ENCODE data around the gene SDK2.

SDK2 gene

GRCh38 chr17:73325527-73325842 is 318.8 kb downstream of the SDK2 start:
- TF ChIP-seq ZNF549 (tag by site-specific recombination; IDR thresholded peaks at IDR 0.05) (no peak), OVOL3 (tag by site-specific recombination; IDR thresholded peaks at IDR 0.05) (no peak), SALL2 (tag by site-specific recombination; IDR thresholded peaks at IDR 0.05; ENCODE audit: borderline replicate concordance) (no peak)
- Histone ChIP-seq H3K27ac (ENCODE audit: extremely low read depth, low read depth, low read length) (no peak overlapping the region), H3K4me3 (ENCODE audit: low read depth, low read length) (no peak overlapping the region), H3K4me1 (ENCODE audit: control insufficient read depth, insufficient read depth, low read length) (no peaks in the 10 kb centered on the region), H3K36me3 (ENCODE audit: control insufficient read depth in 2 of 2, insufficient read depth in 1 of 2, low read length in 2 of 2) (no peaks in the 10 kb centered on the region), H3K9me3 (ENCODE audit: control insufficient read depth, insufficient read depth, low read depth, low read length) (no peaks in the 10 kb centered on the region)
- ChIA-PET CTCF (no interaction called here), POLR2A (interaction anchor here (0.5 kb wide), 1 partner anchor 165 kb away, joined by 3 read pairs; no protein-coding TSS in a partner anchor)

GRCh38 chr17:73324711-73325526 is 319.3 kb downstream of the SDK2 start:
- no peaks in the 10 kb centered on the region for H3K9me3 ChIP-seq (ENCODE audit: control insufficient read depth, insufficient read depth, low read depth, low read length)
- ChIA-PET POLR2A (interaction anchor here (0.5 kb wide), 1 partner anchor 165 kb away, joined by 3 read pairs; no protein-coding TSS in a partner anchor), CTCF (no interaction called here)
- no peaks in the 10 kb centered on the region for H3K4me1 ChIP-seq (ENCODE audit: control insufficient read depth, insufficient read depth, low read length)
- H3K36me3 ChIP-seq (ENCODE audit: control insufficient read depth in 2 of 2, insufficient read depth in 1 of 2, low read length in 2 of 2), result no peaks in the 10 kb centered on the region
- H3K4me3 ChIP-seq (ENCODE audit: low read depth, low read length), result no peak overlapping the region
- no peak overlapping the region for H3K27ac ChIP-seq (ENCODE audit: extremely low read depth, low read depth, low read length)
- TF ChIP-seq, protein P1, sequence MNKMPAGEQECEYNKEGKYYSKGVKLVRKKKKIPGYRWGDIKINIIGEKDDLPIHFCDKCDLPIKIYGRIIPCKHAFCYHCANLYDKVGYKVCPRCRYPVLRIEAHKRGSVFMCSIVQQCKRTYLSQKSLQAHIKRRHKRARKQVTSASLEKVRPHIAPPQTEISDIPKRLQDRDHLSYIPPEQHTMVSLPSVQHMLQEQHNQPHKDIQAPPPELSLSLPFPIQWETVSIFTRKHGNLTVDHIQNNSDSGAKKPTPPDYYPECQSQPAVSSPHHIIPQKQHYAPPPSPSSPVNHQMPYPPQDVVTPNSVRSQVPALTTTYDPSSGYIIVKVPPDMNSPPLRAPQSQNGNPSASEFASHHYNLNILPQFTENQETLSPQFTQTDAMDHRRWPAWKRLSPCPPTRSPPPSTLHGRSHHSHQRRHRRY (tag by site-specific recombination; IDR thresholded peaks at IDR 0.05), result no peak
- TF ChIP-seq ZNF777 (tag by site-specific recombination; IDR thresholded peaks at IDR 0.05; ENCODE audit: borderline replicate concordance) (no peak), ZNF354C (tag by site-specific recombination; IDR thresholded peaks at IDR 0.05; ENCODE audit: borderline replicate concordance, low read depth) (no peak), ZNF555 (tag by site-specific recombination; conservative IDR thresholded peaks at IDR 0.05) (no peak), HIC1 (tag by site-specific recombination; IDR thresholded peaks at IDR 0.05) (no peak), ZSCAN16 (tag by site-specific recombination; IDR thresholded peaks at IDR 0.05) (no peak), GLIS2 (tag by site-specific recombination; IDR thresholded peaks at IDR 0.05) (no peak), ZNF843 (tag by site-specific recombination; IDR thresholded peaks at IDR 0.05) (no peak), ZNF768 (tag by site-specific recombination; IDR thresholded peaks at IDR 0.05) (no peak), KLF17 (tag by site-specific recombination; IDR thresholded peaks at IDR 0.05) (no peak), EGR2 (tag by site-specific recombination; IDR thresholded peaks at IDR 0.05; ENCODE audit: low read depth) (no peak), GLIS1 (tag by site-specific recombination; IDR thresholded peaks at IDR 0.05) (no peak), ZIC2 (tag by site-specific recombination; IDR thresholded peaks at IDR 0.05) (no peak), PRDM4 (tag by site-specific recombination; IDR thresholded peaks at IDR 0.05) (no peak), ZFHX2 (tag by site-specific recombination; conservative IDR thresholded peaks at IDR 0.05) (no peak), ZNF521 (tag by site-specific recombination; IDR thresholded peaks at IDR 0.05) (no peak), IKZF3 (tag by site-specific recombination; IDR thresholded peaks at IDR 0.05) (no peak), ZNF664 (tag by site-specific recombination; IDR thresholded peaks at IDR 0.05) (no peak)
